H54 (cell line): ENCODE measurements around the gene FMNL2.

Experiments used
- DNase-seq: peaks from one replicate; pipeline ENCODE4 v3.0.0; 2011; ENCODE audit warnings: low spot score, mixed read lengths; ENCODE audit not compliant: insufficient read length
- FAIRE-seq: peaks from 3 replicates; lab custom pipeline; 2011; peaks lifted over from hg19 to GRCh38; lab: Jason Lieb, UNC
- POLR2A ChIP-seq: IDR thresholded peaks from 2 replicates; pipeline ENCODE4 v1.6.1; 2011; ENCODE audit warnings: low read depth, mild to moderate bottlenecking, low read length

FMNL2 gene

DNA sequence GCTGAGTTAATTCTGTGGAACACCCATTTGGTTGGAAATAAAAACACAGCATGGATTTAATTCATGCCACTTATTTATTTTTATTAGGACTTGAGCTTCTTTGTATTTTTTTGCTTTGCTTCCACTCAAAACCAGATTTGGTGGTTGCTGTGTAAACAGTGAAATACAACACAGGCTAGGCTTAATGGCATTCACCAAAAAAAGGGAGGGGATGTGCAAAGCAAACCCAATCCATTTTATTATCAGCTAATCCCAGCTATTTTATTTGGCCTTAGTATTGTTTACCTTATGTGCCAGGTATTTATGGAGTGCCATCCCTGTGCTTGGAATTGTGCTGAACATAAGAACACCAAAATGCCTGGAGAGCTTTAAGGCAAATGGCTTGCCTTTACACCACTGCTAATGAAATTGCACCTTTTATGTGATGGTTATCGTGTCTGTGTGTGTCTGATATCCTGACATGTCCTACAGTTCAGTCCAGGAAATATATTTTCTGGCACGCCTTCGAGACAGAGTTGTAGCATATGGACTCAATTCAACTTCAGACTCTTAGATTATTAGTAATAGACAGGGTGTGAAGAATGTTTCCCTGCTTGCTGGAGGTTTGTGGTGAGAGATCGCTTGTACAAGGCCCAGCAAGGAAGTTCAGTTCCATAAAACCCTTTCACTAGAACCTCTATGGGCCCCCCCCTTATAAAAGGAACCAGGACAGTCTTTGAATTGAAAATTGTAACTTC is 282.6 kb downstream of the FMNL2 start:
- FAIRE-seq, result no peak

GRCh38 chr2:152618193-152618564 is 283.2 kb downstream of the FMNL2 start:
- FAIRE-seq (no peak), DNase-seq (no peak)
- TF ChIP-seq POLR2A, result no peak

More for the DNA sequence above, 282.6 kb downstream of the FMNL2 start:
- no peak for DNase-seq
- no peak for TF ChIP-seq POLR2A

DNA sequence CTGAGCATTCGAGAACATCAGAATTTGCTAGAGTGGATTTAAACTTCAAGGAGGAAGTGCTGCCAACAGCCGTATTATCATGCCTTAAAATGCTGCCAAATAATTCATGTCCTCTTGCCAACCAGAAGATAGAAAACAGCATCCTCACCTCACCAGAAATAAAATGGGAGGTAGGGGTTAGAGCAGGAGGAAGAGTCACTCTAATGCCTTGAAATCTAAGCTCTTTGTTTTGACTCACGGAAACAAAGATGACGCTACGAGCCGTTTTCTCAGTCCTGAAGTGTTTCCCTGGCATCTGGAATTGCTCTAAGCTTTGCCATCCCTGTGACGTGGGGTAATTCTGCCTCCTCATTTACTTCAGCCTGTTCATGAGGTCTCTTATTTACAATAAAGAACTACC is 285.2 kb downstream of the FMNL2 start:
- no peak for FAIRE-seq
- no peak for TF ChIP-seq POLR2A
- DNase-seq, result no peak

DNA sequence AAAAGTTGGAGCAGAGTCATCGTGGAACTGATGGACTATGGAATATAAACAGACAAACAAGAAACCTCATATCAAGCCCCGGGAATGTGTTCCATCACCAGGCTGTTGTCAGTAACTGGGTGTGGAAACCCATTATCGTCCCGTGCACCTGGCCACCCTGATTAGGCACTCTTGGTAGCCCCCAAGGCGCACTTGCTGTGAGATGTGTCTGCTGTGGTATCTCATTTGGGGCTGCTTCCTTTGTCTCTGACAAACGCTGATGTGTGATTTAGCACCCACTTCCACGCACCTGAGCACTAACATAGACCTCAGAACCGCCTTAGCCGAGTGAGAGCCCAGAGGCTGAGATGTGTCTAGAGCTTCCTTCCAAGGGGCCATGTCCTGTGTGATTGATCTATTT is 286.0 kb downstream of the FMNL2 start:
- DNase-seq (no peak), FAIRE-seq (no peak)
- TF ChIP-seq POLR2A, result no peak

- no peak for TF ChIP-seq POLR2A
- DNase-seq, result no peak
- FAIRE-seq, result no peak
These were observed 287.2 kb downstream of the FMNL2 start for GRCh38 chr2:152622219-152622618.

DNA sequence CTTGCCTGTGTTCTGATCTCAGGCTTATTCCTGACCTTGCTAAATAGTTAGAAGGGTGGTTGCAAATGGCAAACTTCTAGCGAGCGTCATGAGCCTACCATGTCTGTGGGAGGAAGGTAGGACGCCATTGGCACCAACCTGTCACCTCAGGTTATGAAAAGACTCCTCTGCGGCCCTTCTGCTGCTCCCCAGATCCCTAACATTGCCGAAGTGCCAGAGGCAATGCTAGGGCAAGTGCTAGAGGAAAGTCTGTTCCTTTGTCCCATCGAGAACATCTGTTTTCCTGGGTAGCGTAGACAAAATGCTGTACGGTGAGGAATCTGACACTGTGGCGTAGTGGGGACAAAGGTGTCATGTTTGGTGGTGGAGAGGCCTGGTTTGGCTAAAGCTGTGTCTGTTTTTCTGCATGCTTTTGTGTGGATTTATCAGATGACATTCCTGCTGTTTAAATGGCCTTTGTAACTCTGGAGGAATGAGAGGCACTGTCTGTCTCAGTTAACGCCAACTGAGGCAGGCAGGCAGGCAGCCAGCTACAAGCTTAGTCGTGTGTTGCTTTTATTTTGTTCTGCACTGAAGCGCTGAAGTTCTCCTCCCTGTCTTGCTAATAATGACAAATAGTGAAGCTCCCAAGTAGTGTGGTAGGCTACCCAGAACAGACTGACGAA is 288.2 kb downstream of the FMNL2 start:
- FAIRE-seq (no peak), DNase-seq (no peak)
- TF ChIP-seq POLR2A, result no peak

DNA sequence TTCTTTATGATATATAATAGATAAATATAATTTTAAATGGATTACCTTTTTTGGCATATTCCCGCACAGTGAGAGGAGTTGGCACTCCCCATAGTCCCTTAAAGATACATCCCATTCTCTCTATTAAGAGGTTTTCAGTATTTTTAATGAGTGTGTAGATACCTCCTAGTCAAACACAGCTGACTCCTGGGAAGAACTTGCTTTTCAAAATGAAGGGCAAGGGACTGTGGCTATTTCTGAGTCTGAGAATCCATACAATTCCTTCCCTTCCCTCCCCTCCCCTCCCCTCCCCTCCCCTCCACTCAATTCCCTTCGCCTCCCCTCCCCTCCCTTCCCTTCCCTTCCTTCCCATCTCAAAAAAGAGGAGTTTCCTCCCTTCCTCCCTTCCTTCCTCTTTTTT is 288.8 kb downstream of the FMNL2 start:
- no peak for TF ChIP-seq POLR2A
- no peak for DNase-seq
- no peak for FAIRE-seq

GRCh38 chr2:152624805-152625204 is 289.8 kb downstream of the FMNL2 start:
- FAIRE-seq, result no peak
- TF ChIP-seq POLR2A, result no peak

DNA sequence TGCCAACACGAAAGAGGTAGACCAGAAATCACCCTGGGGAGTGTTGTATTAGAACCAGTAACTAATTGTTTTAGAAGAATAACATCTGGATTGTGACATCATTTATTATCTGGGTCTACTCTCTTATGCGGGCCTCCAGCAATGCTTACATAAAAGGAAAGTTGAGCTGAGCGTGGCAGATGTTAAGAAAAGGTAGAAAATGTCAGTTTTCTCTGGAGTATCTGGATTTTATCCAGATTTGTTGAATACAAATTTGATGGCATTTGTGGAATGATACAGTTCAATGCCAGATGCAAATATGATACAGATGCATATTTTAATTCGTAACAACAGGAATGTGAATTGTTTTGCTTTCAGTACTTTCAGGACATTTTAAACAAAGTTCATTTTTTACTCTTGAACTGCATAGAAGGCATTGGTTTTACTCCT is 292.0 kb downstream of the FMNL2 start:
- FAIRE-seq, result no peak
- no peak for DNase-seq
- TF ChIP-seq POLR2A, result no peak

More at GRCh38 chr2:152624805-152625204, 289.8 kb downstream of the FMNL2 start:
- no peak for DNase-seq

DNA sequence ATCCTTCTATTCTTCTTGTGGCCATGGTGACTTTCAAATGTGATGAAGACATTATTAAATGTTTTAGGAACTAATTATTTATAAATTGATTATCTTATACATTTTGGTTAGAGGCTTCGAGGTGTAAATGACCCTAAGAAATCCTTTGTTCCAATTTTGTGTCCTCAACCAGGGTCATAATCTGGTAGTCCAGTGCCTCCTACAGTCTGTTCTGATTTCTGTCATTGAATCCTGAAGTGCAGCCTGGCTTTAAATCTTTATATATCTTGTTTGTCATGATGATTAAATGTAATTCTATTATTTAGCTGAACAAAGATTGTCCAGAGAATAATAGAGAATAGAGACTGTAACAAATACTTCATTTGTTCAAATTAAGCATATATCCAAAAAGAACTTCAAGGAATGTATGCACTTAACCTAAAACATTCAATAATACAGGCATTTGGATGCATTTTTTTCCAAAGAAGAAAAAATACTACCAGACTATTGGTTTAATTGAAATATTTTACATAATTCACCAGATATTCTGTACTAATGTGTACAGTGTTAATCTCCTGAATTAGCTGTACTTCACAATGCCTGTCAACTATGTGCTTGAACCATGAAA is 292.5 kb downstream of the FMNL2 start:
- FAIRE-seq, result no peak
- no peak for DNase-seq
- TF ChIP-seq POLR2A, result no peak

DNA sequence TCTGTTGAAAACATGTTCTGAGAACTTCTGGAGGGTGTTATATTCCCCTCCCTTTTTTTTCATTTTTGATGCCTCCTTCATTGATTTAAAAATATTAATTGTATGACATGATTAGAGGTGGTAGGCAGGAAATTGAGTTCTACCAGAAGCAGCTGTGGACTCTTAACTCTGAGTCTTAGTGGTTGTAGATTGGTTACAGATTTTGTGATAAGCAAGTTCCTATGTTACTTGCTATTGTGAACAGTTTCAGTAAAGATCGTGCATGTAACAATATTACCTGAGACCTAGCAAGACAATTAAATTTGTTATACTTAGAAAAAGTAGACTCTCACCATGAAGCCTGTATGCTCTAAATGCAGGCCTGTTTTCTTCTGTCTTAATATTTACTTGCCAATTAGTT is 294.2 kb downstream of the FMNL2 start:
- no peak for DNase-seq
- TF ChIP-seq POLR2A, result no peak
- FAIRE-seq, result no peak

DNA sequence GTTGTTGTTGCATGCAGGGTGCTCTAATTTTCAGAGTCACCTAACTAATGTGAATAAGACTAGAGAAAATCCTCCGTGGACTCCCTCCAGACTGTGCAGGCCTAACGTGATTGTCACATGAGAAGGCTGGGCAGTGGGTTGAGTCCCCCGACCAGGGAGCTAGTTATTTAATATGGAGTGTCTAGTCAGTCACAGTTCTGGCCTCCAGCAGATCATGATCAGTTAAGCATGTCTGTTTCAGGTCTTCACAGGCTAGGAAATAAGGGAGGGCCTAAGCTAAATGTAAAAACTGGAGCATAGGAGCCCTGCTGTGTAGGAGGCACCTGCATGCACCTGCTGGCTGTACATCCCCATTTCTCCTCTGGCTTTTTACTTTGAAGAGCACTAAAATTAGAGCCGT is 295.5 kb downstream of the FMNL2 start:
- TF ChIP-seq POLR2A, result no peak
- DNase-seq (no peak), FAIRE-seq (no peak)

GRCh38 chr2:152632736-152633135 is 297.8 kb downstream of the FMNL2 start:
- FAIRE-seq (no peak), DNase-seq (no peak)
- no peak for TF ChIP-seq POLR2A

DNA sequence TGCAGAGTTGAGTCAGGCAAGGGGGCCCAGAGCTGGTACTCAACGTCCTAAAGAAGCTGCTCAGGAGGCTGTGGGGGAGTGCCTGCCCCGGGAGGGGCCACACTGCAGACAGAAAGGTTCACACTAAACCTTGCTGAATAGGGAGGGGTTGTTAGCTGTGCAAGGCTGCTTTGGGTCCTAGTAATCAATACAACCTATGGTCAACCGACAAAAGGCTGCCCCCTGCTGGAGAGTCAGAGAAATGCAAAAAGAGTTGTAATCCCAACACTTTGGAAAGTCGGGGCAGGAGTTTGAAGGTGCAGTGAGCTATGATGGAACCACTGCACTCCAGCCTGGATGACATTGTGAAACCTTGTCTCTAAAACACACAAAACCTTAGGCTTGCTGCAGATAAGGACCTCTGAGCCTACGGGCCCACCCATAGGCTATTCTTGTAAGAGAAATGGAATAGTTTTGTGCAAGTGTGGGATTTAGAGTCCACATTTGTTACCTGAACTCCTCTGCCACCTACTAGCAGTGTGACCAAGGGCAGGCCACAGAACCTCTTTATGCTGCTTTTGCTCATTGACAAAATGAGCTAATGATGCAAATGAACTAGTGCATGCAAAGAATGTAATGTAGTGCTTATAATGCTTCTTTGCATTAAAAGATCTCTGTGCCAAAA is 300.8 kb downstream of the FMNL2 start:
- DNase-seq, result peak; percentile 43
- FAIRE-seq, result peak; percentile 33
- TF ChIP-seq POLR2A, result no peak

GRCh38 chr2:152637251-152637650 is 302.3 kb downstream of the FMNL2 start:
- FAIRE-seq (no peak), DNase-seq (no peak)
- TF ChIP-seq POLR2A, result no peak
